ENCODE measurements around the gene TPT1. TPM values are rescaled to one million over a fixed set of nuclear protein-coding genes. Genes with fewer than 3 reads are reported as not detected.
"Not testable (repeated sequence)": the region's sequence is repeated elsewhere in the genome, so short reads cannot be mapped to it uniquely, and the experiment has no call there.

TPT1 gene
- 4,599 and 4,871 TPM in 2 replicates for total RNA-seq
- total RNA-seq (2013), result 5,133 TPM
- polyA plus RNA-seq, result 2,507 and 4,635 TPM in 2 replicates
- polyA minus RNA-seq, result 1,888 and 1,957 TPM in 2 replicates

GRCh38 chr13:45341034-45341798 lies at the start of gene TPT1:
Gene TPT1, minus strand, starts transcription at chr13:45341183. Its CDS starts 114 bp downstream, at chr13:45341069.
- H3K4me1 Mint-ChIP-seq, result peaks cover 50% of the 10 kb centered on the region
- Histone ChIP-seq H3K4me1 (ENCODE audit: control insufficient read depth in 2 of 2, insufficient read depth in 2 of 2, low read length in 2 of 2) (peaks cover 31 to 35% of the 10 kb centered on the region in 2 donors), H3K9me3 (ENCODE audit: control extremely low read depth in 1 of 3, control insufficient read depth in 2 of 3, insufficient read depth in 1 of 3, low read length in 2 of 3) (no peaks in the 10 kb centered on the region), H4K20me1 (ENCODE audit: control insufficient read depth, insufficient read depth, low read length, poor library complexity, severe bottlenecking) (peaks cover 44% of the 10 kb centered on the region), H3K9ac (ENCODE audit: low read length) (peak within 1 kb of the TSS; percentile 99), H3K27me3 (replicated peaks in 1 of 4; ENCODE audit: control extremely low read depth in 1 of 4, control insufficient read depth in 3 of 4, insufficient read depth in 4 of 4, low read length in 3 of 4) (no peaks in the 10 kb centered on the region), H3K4me2 (replicated peaks; ENCODE audit: low read depth, low read length, poor library complexity, severe bottlenecking) (peak within 1 kb of the TSS; percentile 97), H3K36me3 (replicated peaks in 1 of 2; ENCODE audit: control extremely low read depth in 1 of 2, control insufficient read depth in 1 of 2, extremely low read depth in 1 of 2, insufficient read depth in 2 of 2, low read length in 1 of 2) (peaks cover 3 to 41% of the 10 kb centered on the region in 2 experiments), H3K79me2 (ENCODE audit: control insufficient read depth, insufficient read depth, low read length) (peaks cover 51% of the 10 kb centered on the region), H2AFZ (ENCODE audit: insufficient read depth, low read depth, low read length, poor library complexity, severe bottlenecking) (peak within 1 kb of the TSS; percentile 96), H3K27ac (ENCODE audit: low read length in 2 of 2) (peak within 1 kb of the TSS; percentile 93 to 97), H3K4me3 (ENCODE audit: control extremely low read depth in 1 of 5, extremely low read depth in 1 of 5, insufficient read depth in 1 of 5, low read depth in 2 of 5, low read length in 4 of 5) (peak within 1 kb of the TSS; percentile 78 to 99 (median 95))
- under 1% methylated on average over 59 of the region's 67 CpGs for WGBS (ENCODE audit: insufficient coverage)
- intact Hi-C loops (cut with micrococcal nuclease), result loop anchor here (1.0 to 2.0 kb wide), 8 partner anchors 26 to 424 kb away; partner anchors contain the start of genes COG3, GPALPP1, GTF2F2 and NUFIP1
- no peak for TF ChIP-seq EZH2 (IDR thresholded peaks at IDR 0.05; ENCODE audit: borderline replicate concordance, insufficient read depth, low read depth, low read length, poor library complexity, severe bottlenecking)
- no peak for TF ChIP-seq CTCF (IDR thresholded peaks at IDR 0.05)
- H3K4me3 Mint-ChIP-seq, result peak within 1 kb of the TSS; percentile 99
- H3K27me3 Mint-ChIP-seq, result no peaks in the 10 kb centered on the region
- peak within 1 kb of the TSS; percentile 100 for H3K27ac Mint-ChIP-seq
- ChIA-PET CTCF (interaction anchor here (0.5 to 3.3 kb wide), 10 partner anchors 9 to 55 kb away, joined by 3 to 22 read pairs (median 5); no protein-coding TSS in a partner anchor), POLR2A (interaction anchor here (0.7 to 2.0 kb wide), 8 partner anchors 10 to 124 kb away, joined by 3 to 7 read pairs (median 4); partner anchors contain the start of genes COG3 and SLC25A30)
- H3K9me3 Mint-ChIP-seq (ENCODE audit: insufficient read depth), result no peaks in the 10 kb centered on the region
- ATAC-seq (ENCODE audit: low read depth), result peak; percentile 89
- DNase-seq, result peak; percentile 100

GRCh38 chr13:45390348-45390747 lies 49.4 kb upstream of the TPT1 start:
- H3K4me1 Mint-ChIP-seq; H3K27me3 ChIP-seq (replicated peaks in 1 of 4; ENCODE audit: control extremely low read depth in 1 of 4, control insufficient read depth in 3 of 4, insufficient read depth in 4 of 4, low read length in 3 of 4); H3K36me3 ChIP-seq (replicated peaks in 1 of 2; ENCODE audit: control extremely low read depth in 1 of 2, control insufficient read depth in 1 of 2, extremely low read depth in 1 of 2, insufficient read depth in 2 of 2, low read length in 1 of 2); H3K9ac ChIP-seq (ENCODE audit: low read length); DNase-seq; H3K4me3 Mint-ChIP-seq; H4K20me1 ChIP-seq (ENCODE audit: control insufficient read depth, insufficient read depth, low read length, poor library complexity, severe bottlenecking); H3K4me2 ChIP-seq (replicated peaks; ENCODE audit: low read depth, low read length, poor library complexity, severe bottlenecking); H3K4me1 ChIP-seq (ENCODE audit: control insufficient read depth in 2 of 2, insufficient read depth in 2 of 2, low read length in 2 of 2); H3K27ac Mint-ChIP-seq; H3K9me3 ChIP-seq (ENCODE audit: control extremely low read depth in 1 of 3, control insufficient read depth in 2 of 3, insufficient read depth in 1 of 3, low read length in 2 of 3); intact Hi-C loops (cut with micrococcal nuclease); ATAC-seq (ENCODE audit: low read depth); H3K9me3 Mint-ChIP-seq (ENCODE audit: insufficient read depth); CTCF ChIA-PET; H2AFZ ChIP-seq (ENCODE audit: insufficient read depth, low read depth, low read length, poor library complexity, severe bottlenecking); H3K4me3 ChIP-seq (ENCODE audit: control extremely low read depth in 1 of 5, extremely low read depth in 1 of 5, insufficient read depth in 1 of 5, low read depth in 2 of 5, low read length in 4 of 5); H3K27ac ChIP-seq (ENCODE audit: low read length in 2 of 2); H3K79me2 ChIP-seq (ENCODE audit: control insufficient read depth, insufficient read depth, low read length); POLR2A ChIA-PET; H3K27me3 Mint-ChIP-seq: not testable (repeated sequence)
- WGBS (ENCODE audit: insufficient coverage), result no CpG with 5 or more reads among the region's 9 CpGs
